ENCODE data around the gene RAB17.
"Not testable (repeated sequence)": the region's sequence is repeated elsewhere in the genome, so short reads cannot be mapped to it uniquely, and the experiment has no call there.

RAB17 gene

GRCh38 chr2:237598468-237599208 is 8.1 kb upstream of the RAB17 start:
- DNase-seq (ENCODE audit: low spot score) = no peak

- no peak for DNase-seq (ENCODE audit: low spot score)
These were observed 6.9 kb upstream of the RAB17 start for GRCh38 chr2:237597196-237598145.

GRCh38 chr2:237596520-237597195 is 6.1 kb upstream of the RAB17 start:
- DNase-seq (ENCODE audit: low spot score) = no peak

GRCh38 chr2:237595829-237596519 is 5.4 kb upstream of the RAB17 start:
- DNase-seq (ENCODE audit: low spot score) = not testable (repeated sequence)

- no peak for DNase-seq (ENCODE audit: low spot score)
These were observed 4.0 kb upstream of the RAB17 start for GRCh38 chr2:237594514-237594871.

GRCh38 chr2:237593596-237594320 is 3.2 kb upstream of the RAB17 start:
- DNase-seq (ENCODE audit: low spot score) = no peak

- no peak for DNase-seq (ENCODE audit: low spot score)
These were observed 2.5 kb upstream of the RAB17 start for GRCh38 chr2:237593036-237593435.

- no peak for DNase-seq (ENCODE audit: low spot score)
These were observed 2.0 kb upstream of the RAB17 start for GRCh38 chr2:237592425-237592980.

GRCh38 chr2:237591141-237591881 is 777 bp upstream of the RAB17 start:
- DNase-seq (ENCODE audit: low spot score) = no peak

GRCh38 chr2:237588044-237588696 is 2.4 kb downstream of the RAB17 start:
- DNase-seq (ENCODE audit: low spot score) = no peak

- DNase-seq (ENCODE audit: low spot score) = no peak
These were observed 4.8 kb downstream of the RAB17 start for GRCh38 chr2:237585590-237586221.

- no peak for DNase-seq (ENCODE audit: low spot score)
These were observed 6.9 kb downstream of the RAB17 start for GRCh38 chr2:237583385-237584295.

GRCh38 chr2:237581751-237582746 is 8.5 kb downstream of the RAB17 start:
- DNase-seq (ENCODE audit: low spot score) = peak; percentile 61

GRCh38 chr2:237581326-237581725 is 9.2 kb downstream of the RAB17 start:
- DNase-seq (ENCODE audit: low spot score) = no peak

GRCh38 chr2:237577956-237578870 is 12.3 kb downstream of the RAB17 start:
- no peak for DNase-seq (ENCODE audit: low spot score)

GRCh38 chr2:237577458-237577857 is 13.1 kb downstream of the RAB17 start:
- no peak for DNase-seq (ENCODE audit: low spot score)

Measured in D341Med (cell line).